HG03175 (cell line): ENCODE data around the gene B3GLCT.
A peak's percentile ranks its signal among the peaks of the same experiment; 100 is the strongest.
"Not testable (repeated sequence)": the region's sequence is repeated elsewhere in the genome, so short reads cannot be mapped to it uniquely, and the experiment has no call there.

ENCODE experiments used
- ATAC-seq: cut with Tn5 transposase; IDR thresholded peaks from one replicate; pipeline ENCODE4 v1.9.1; 2021; ENCODE audit warnings: mild to moderate bottlenecking, moderate library complexity; ENCODE audit not compliant: unreplicated experiment

B3GLCT gene

GRCh38 chr13:31199849-31200636, at the start of gene B3GLCT:
TSS of gene B3GLCT (plus strand) at chr13:31199975. CDS start at chr13:31200085, 110 bp downstream.
- ATAC-seq, result peak; percentile 86

DNA sequence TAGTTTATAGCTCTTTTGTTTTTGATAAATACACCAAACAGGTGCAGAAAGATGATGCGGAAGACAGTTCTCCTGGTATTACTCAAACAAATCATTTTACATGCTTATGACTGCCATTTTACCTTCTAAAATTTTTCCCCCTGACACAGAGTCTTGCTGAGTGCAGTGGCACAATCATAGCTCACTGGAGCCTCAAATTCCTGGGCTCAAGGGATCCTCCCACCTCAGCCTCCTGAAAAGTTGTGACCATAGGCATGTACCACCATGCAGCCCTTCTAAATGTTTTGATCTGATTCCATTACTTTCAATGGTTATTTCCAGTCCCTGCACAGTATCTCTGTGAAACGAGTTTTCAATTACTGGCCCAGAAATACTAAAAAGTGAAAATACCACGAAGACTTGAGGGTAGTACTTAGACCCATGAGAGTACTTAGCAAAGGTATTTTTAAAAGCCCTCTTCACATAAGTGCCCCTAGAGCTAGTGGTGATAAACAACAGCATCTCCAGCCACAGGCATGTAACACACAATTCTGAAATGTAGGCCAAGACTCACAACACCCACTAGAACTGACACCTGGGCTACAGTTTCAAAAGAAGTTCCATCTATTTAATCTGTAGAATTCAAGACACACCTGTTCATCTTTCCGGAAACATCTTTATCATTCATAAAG, 49.3 kb upstream of the B3GLCT start:
- no peak for ATAC-seq

DNA sequence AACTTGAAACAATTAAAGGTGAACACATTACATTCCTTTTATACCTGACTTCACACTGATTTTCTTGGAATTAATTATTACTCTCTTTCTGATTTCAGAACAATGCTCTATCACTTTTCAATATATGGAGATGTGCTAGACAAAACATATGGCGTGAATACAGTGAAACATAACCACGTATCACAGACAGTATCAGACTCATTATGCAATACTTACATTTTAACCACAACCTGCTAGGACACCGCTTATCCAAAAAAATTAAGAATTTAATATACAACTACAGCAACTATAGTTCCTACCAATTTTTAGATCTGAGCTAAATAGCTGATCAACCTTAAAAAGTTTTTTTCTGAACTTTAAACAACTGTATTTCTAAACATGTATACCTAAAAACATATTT, 47.9 kb upstream of the B3GLCT start:
- ATAC-seq, result no peak

- ATAC-seq, result no peak
These were observed 44.8 kb upstream of the B3GLCT start for GRCh38 chr13:31154939-31155338.

GRCh38 chr13:31159306-31159705, 40.5 kb upstream of the B3GLCT start:
- no peak for ATAC-seq

DNA sequence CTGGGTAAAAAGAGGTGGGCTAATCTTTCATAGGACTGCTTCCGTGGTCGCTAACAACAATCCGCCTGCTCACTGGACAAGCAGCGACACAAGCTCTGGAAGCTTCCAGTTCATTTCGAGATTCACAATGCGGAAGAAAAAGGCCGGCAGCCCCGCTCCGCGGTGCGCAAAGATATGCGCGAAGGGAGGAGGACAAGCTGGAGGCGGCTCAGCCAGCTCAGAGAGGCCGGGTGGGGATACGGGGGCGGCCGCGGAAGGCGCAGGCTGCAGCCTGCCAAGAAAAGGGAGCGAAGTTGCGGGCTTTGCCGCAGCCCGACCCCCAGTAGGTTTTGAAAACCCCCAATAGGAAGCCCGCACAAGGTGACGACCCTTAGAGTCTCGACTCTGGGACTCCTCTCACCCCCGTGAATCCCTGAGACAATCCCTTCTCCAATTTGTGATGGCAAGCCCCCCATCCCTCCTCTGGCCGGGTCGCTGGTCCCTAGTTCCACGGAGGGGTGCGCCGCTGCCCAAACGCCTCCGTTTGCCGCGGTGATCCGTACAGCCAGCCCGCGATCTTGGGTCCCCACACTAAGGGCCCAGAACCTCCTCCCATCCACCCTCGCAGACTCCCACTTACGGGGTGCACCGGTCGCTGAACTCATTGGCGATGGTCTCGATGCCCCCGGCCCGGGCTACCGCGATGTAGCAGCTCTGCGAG, 38.8 kb upstream of the B3GLCT start:
- ATAC-seq, result peak; percentile 23

GRCh38 chr13:31161557-31162150, 38.1 kb upstream of the B3GLCT start, which contains the start of gene HSPH1:
TSS of gene HSPH1 (minus strand) at chr13:31161904. CDS start at chr13:31161582, 322 bp downstream.
- peak; percentile 82 for ATAC-seq

- peak; percentile 86 for ATAC-seq
These were observed 37.4 kb upstream of the B3GLCT start for GRCh38 chr13:31162151-31163008.

DNA sequence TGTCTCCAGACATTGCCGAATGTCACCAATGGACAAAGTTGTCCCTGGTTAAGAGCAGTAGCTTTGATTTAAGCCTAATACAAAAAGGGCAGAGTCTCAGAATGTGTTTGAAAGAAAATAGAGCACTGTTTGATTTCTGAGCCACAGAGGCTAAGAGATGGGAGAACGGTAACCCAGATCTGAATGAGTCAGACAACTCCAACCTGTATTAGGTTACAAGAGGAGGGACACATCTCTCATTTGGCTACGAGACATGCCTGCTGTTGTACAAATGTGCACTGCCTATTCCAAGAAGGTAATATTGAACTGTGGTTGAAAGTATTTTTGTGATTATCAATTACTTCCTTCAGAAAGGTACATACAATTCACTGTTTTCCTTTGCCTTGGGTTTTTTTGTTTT, 33.2 kb upstream of the B3GLCT start:
- no peak for ATAC-seq

- peak; percentile 64 for ATAC-seq
These were observed 32.3 kb upstream of the B3GLCT start for GRCh38 chr13:31167490-31167889.

- peak; percentile 64 for ATAC-seq
These were observed 31.6 kb upstream of the B3GLCT start for GRCh38 chr13:31168166-31168565.

DNA sequence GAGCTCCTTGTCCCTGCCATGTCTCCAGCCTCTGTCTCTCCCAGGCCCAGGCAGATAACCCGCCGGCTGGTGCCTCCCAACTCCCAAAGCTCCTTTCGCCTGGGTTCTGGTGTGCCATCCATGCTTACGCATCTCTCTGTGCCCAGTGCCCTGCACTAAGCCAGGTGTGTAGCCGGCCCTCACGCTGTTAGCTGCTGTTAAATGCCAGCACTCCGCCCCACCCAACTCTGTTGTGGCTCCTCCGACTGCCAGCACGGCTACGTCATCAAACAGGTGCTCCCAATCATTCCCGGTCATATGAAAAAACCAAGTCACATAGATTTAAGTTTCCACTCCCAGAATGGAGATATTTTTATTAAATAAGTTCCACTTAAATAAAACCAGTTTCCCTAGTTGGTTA, 31.0 kb upstream of the B3GLCT start:
- ATAC-seq, result no peak

- ATAC-seq, result no peak
These were observed 27.8 kb upstream of the B3GLCT start for GRCh38 chr13:31172001-31172400.

- ATAC-seq, result no peak
These were observed 27.2 kb upstream of the B3GLCT start for GRCh38 chr13:31172535-31172934.

DNA sequence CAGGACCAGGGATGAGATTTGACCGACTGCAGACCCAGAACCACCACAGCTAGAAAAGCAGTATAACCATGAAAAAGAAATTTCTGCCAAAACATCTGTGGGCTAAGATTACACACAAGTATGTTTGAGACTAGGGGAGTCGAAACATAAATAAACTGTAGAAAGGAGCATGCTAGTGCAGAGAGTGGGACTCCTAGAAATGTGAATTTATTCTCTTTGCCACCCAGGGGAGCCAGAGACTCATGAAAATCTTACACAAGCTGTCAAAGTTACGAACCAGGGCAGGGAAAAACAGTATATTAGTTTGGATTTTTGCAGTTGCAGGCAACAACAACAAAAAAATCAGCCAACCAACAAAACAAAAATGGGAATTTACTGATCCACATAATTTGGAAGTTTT, 25.8 kb upstream of the B3GLCT start:
- ATAC-seq, result no peak

DNA sequence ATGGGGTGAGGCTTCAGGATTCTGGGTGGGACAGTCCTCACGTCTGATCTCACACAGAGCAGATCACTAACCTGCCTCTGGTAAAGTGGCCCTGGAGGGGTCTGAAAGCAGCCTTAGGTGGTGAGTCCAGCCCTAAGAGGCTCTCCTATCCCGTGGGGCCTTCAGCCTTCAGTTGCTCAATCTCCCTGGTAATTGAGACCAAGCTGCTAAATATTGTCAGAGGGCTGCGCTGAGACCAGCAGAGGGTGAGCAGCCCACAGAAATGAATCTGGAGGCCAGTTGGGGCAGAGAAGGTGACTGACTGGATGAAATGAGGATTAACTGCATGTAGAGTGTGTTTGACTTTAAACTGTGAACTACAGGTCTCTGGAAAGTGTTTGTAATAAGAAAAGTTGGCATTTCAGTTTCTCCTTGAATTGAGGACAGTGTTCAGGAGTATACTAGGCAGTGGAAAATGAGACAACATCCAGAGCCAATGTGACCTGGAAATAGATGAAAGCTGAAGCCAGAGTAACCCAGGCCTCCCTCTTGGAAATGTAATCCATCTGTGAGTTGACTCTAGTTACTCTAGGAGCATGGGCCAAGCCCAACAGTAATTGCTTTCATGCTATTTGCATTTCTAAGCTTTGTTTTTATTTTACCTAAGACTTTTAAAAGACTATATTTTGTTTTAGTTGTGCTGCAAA, 23.8 kb upstream of the B3GLCT start:
- ATAC-seq, result no peak

GRCh38 chr13:31177813-31178495, 21.8 kb upstream of the B3GLCT start:
- ATAC-seq, result not testable (repeated sequence)

DNA sequence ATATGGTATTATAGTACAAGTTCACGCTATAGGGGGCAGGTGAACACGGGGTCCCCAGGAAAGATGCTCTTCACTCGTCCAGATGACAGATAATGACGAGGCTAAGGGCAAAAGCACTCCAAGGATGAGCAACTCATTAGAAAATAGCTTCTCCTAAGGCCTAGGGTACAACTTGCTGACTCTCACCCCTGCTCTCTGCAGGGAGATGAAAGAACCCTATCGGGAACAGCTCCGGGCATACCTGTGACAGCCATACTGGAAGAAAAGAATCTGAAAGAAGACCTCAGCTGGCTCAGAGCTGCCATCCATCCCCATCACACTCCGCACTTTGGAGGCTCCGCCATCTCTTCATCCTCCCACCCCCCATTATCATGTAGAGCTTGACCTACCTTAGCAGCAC, 20.5 kb upstream of the B3GLCT start:
- no peak for ATAC-seq

GRCh38 chr13:31179754-31180153, 20.0 kb upstream of the B3GLCT start:
- no peak for ATAC-seq
